Right lobe of liver (tissue), 4 donors: Measurements from ENCODE around the gene CCDC77.

Source experiments
- POLR2A ChIP-seq: fragments of 450-650 bp; IDR thresholded peaks from one replicate; pipeline ENCODE4 v1.6.1; 2017; ENCODE audit warnings: antibody characterized with exemption, mild to moderate bottlenecking
- TF ChIP-seq, protein P1 (sequence below), 4 donors: fragments of 200-600 bp in 3 of 4; fragments of 450-650 bp in 1 of 4; IDR thresholded peaks; one replicate each; pipeline versions ENCODE4 v1.5.1 to v1.8.0; 2016 to 2022; ENCODE audit warnings: antibody characterized with exemption in 4 of 4, mild to moderate bottlenecking in 2 of 4
- donor health status: DM: no; HTN: no; CAD: no.
- donor health status: DM: no; HTN: no; CAD: no.
- donor health status: DM: no; HTN: yes; CAD: no.

DNA sequence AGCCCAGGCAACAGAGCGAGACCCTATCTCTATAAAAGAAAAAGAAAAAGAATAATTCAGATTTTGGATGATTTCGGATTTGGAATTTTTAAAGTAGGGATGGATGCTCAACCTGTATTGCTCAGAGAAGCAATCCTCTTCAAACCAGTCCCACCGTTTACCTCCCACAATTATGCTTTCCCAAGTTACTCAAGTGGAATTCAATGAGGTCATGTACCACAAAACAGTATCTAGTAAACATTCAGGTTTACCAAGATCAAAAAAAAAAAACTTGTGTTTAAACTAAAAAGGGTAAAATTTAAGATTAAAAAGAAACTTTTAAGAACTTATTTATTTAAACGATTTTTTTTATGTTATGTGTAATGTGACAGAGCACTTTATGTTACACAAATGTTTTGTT, 14.8 kb upstream of the CCDC77 start:
- TF ChIP-seq, protein P1, sequence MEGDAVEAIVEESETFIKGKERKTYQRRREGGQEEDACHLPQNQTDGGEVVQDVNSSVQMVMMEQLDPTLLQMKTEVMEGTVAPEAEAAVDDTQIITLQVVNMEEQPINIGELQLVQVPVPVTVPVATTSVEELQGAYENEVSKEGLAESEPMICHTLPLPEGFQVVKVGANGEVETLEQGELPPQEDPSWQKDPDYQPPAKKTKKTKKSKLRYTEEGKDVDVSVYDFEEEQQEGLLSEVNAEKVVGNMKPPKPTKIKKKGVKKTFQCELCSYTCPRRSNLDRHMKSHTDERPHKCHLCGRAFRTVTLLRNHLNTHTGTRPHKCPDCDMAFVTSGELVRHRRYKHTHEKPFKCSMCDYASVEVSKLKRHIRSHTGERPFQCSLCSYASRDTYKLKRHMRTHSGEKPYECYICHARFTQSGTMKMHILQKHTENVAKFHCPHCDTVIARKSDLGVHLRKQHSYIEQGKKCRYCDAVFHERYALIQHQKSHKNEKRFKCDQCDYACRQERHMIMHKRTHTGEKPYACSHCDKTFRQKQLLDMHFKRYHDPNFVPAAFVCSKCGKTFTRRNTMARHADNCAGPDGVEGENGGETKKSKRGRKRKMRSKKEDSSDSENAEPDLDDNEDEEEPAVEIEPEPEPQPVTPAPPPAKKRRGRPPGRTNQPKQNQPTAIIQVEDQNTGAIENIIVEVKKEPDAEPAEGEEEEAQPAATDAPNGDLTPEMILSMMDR (IDR thresholded peaks at IDR 0.05), result no peak
- TF ChIP-seq POLR2A, result no peak
